GM23338 (cell line): ENCODE measurements around the gene S1PR1. TPM values are rescaled to one million over a fixed set of nuclear protein-coding genes. Genes with fewer than 3 reads are reported as not detected.

Experiments used
- ATAC-seq: fragments of 200-7000 bp; cut with Tn5 transposase; 3 replicates; pipeline ENCODE4 v1.9.1; 2020
- DNase-seq: peaks from one replicate; pipeline ENCODE4 v3.0.0-alpha.2; 2015; ENCODE audit warnings: low spot score
- H2AFZ ChIP-seq: fragments of 200-600 bp; sonication (generic); 2 replicates; pipeline ENCODE4 v1.8.0; 2016; ENCODE audit warnings: antibody characterized with exemption, mild to moderate bottlenecking, moderate library complexity
- H3F3A ChIP-seq: fragments of 200-600 bp; sonication (generic); replicated peaks from 2 replicates; pipeline ENCODE4 v1.8.0; 2017; ENCODE audit warnings: antibody characterized with exemption, mixed run types, low read depth
- H3K27ac ChIP-seq: fragments of 200-600 bp; sonication (generic); 2 replicates; pipeline ENCODE4 v1.6.1; 2016; ENCODE audit warnings: low read depth
- H3K27me3 ChIP-seq: fragments of 200-600 bp; sonication (generic); 2 replicates; pipeline ENCODE4 v1.8.0; 2016; ENCODE audit warnings: mild to moderate bottlenecking, mixed run types, moderate library complexity; ENCODE audit not compliant: insufficient read depth
- H3K36me3 ChIP-seq: fragments of 200-600 bp; sonication (generic); 2 replicates; pipeline ENCODE4 v1.8.0; 2016; ENCODE audit warnings: mild to moderate bottlenecking; ENCODE audit not compliant: insufficient read depth
- H3K4me1 ChIP-seq: fragments of 200-600 bp; sonication (generic); 2 replicates; pipeline ENCODE4 v1.8.0; 2016; ENCODE audit warnings: mild to moderate bottlenecking, moderate library complexity; ENCODE audit not compliant: insufficient read depth
- H3K4me2 ChIP-seq: fragments of 200-600 bp; sonication (generic); 2 replicates; pipeline ENCODE4 v1.7.1; 2017; ENCODE audit warnings: mixed run types
- H3K4me3 ChIP-seq: fragments of 200-600 bp; sonication (generic); 2 replicates; pipeline ENCODE4 v1.6.1; 2016; ENCODE audit warnings: mixed run types
- H3K79me2 ChIP-seq: fragments of 200-600 bp; sonication (generic); replicated peaks from 2 replicates; pipeline ENCODE4 v1.8.0; 2017; ENCODE audit warnings: mild to moderate bottlenecking; ENCODE audit not compliant: insufficient read depth
- H3K9me2 ChIP-seq: fragments of 200-600 bp; sonication (generic); 2 replicates; pipeline ENCODE4 v1.8.0; 2017; ENCODE audit not compliant: insufficient read depth
- H4K20me1 ChIP-seq: fragments of 200-600 bp; sonication (generic); replicated peaks from 2 replicates; pipeline ENCODE4 v1.8.0; 2017; ENCODE audit warnings: mild to moderate bottlenecking; ENCODE audit not compliant: insufficient read depth
- H3K27ac Mint-ChIP-seq: 2 replicates; pipeline ENCODE4 v1.8.0; 2020; ENCODE audit warnings: inconsistent platforms, mild to moderate bottlenecking, moderate library complexity, mixed read lengths
- H3K27me3 Mint-ChIP-seq: 3 replicates; pipeline ENCODE4 v1.8.0; 2022; ENCODE audit warnings: low read depth, mild to moderate bottlenecking, moderate library complexity, mixed read lengths, inconsistent platforms; ENCODE audit not compliant: insufficient read depth, poor library complexity
- H3K36me3 Mint-ChIP-seq: 3 replicates; pipeline ENCODE4 v1.8.0; 2021; ENCODE audit warnings: low read depth, mild to moderate bottlenecking, inconsistent platforms, moderate library complexity, mixed read lengths
- H3K4me1 Mint-ChIP-seq: 3 replicates; pipeline ENCODE4 v1.8.0; 2020; ENCODE audit warnings: mild to moderate bottlenecking, inconsistent platforms, mixed read lengths
- H3K4me3 Mint-ChIP-seq: 3 replicates; pipeline ENCODE4 v1.8.0; 2021; ENCODE audit warnings: moderate library complexity, mild to moderate bottlenecking, inconsistent platforms, mixed read lengths
- H3K9me3 Mint-ChIP-seq: 3 replicates; pipeline ENCODE4 v1.8.0; 2020; ENCODE audit warnings: moderate library complexity, mild to moderate bottlenecking, inconsistent platforms, mixed read lengths
- CREB1 ChIP-seq: fragments of 250-450 bp; sonication (Bioruptor Pico); IDR thresholded peaks from 2 replicates; pipeline ENCODE4 v1.5.0; 2020; ENCODE audit warnings: low read depth, mild to moderate bottlenecking, moderate library complexity
- ETS1 ChIP-seq: IDR thresholded peaks from 2 replicates; pipeline ENCODE4 v1.6.1; 2016; ENCODE audit warnings: antibody characterized with exemption
- EZH2 ChIP-seq: fragments of 200-600 bp; sonication (generic); IDR thresholded peaks from one replicate; pipeline ENCODE4 v1.8.0; 2017; ENCODE audit warnings: antibody characterized with exemption, mild to moderate bottlenecking, low read depth; ENCODE audit not compliant: unreplicated experiment
- EZH2phosphoT487 ChIP-seq: fragments of 200-600 bp; sonication (generic); IDR thresholded peaks from one replicate; pipeline ENCODE4 v1.8.1; 2018; ENCODE audit warnings: antibody characterized with exemption; ENCODE audit not compliant: unreplicated experiment
- JUNB ChIP-seq: IDR thresholded peaks from one replicate; pipeline ENCODE4 v1.6.1; 2016; ENCODE audit warnings: antibody characterized with exemption; ENCODE audit not compliant: unreplicated experiment
- NANOG ChIP-seq: IDR thresholded peaks from 2 replicates; pipeline ENCODE4 v1.6.1; 2016; ENCODE audit warnings: antibody characterized with exemption, borderline replicate concordance
- POLR2AphosphoS5 ChIP-seq: IDR thresholded peaks from 2 replicates; pipeline ENCODE4 v1.6.1; 2016; ENCODE audit warnings: antibody characterized with exemption, low read depth
- STAT1 ChIP-seq: IDR thresholded peaks from one replicate; pipeline ENCODE4 v1.6.1; 2016; ENCODE audit warnings: antibody characterized with exemption; ENCODE audit not compliant: unreplicated experiment
- ZNF114 ChIP-seq: fragments of 250-450 bp; sonication (Bioruptor Pico); IDR thresholded peaks from 2 replicates; pipeline ENCODE4 v1.5.0; 2020; ENCODE audit warnings: mild to moderate bottlenecking, moderate library complexity
- ZNF331 ChIP-seq: fragments of 250-450 bp; sonication (Bioruptor Pico); IDR thresholded peaks from 2 replicates; pipeline ENCODE4 v1.5.0; 2020; ENCODE audit warnings: low read depth, mild to moderate bottlenecking, moderate library complexity
- ZNF462 ChIP-seq: fragments of 250-450 bp; sonication (Bioruptor Pico); IDR thresholded peaks from 2 replicates; pipeline ENCODE4 v1.5.0; 2020; ENCODE audit warnings: mild to moderate bottlenecking, moderate library complexity
- polyA plus RNA-seq: library from polyadenylated mRNA; unstranded; fragments of >200 nt; fragmentation: Nextera tagmentation; extraction: Ambion mirVana; gene quantifications from 2 replicates; pipeline ENCODE4 v1.2.1, GENCODE V29; 2016
- total RNA-seq: library from RNA; depleted of rRNA; stranded (reverse); fragments of >200 nt; shearing (Covaris generic); gene quantifications from 2 replicates; pipeline ENCODE4 v1.2.3, GENCODE V29; 2014
- TF ChIP-seq, protein P1 (sequence below), 2 experiments: fragments of 200-600 bp in 1 of 2; sonication (generic) in 1 of 2; conservative IDR thresholded peaks; 2 replicates each; pipeline versions ENCODE4 v1.5.1 to v1.6.1; 2016 to 2017; ENCODE audit warnings: antibody characterized with exemption in 2 of 2, low read depth in 2 of 2, mild to moderate bottlenecking in 2 of 2, moderate library complexity in 1 of 2
- TF ChIP-seq, protein P2 (sequence below): IDR thresholded peaks from one replicate; pipeline ENCODE4 v1.6.1; 2018; ENCODE audit warnings: antibody characterized with exemption; ENCODE audit not compliant: unreplicated experiment

S1PR1 gene
- total and polyA plus RNA-seq, 2 experiments from 2014 or later: 2.6 to 4.1 TPM

DNA sequence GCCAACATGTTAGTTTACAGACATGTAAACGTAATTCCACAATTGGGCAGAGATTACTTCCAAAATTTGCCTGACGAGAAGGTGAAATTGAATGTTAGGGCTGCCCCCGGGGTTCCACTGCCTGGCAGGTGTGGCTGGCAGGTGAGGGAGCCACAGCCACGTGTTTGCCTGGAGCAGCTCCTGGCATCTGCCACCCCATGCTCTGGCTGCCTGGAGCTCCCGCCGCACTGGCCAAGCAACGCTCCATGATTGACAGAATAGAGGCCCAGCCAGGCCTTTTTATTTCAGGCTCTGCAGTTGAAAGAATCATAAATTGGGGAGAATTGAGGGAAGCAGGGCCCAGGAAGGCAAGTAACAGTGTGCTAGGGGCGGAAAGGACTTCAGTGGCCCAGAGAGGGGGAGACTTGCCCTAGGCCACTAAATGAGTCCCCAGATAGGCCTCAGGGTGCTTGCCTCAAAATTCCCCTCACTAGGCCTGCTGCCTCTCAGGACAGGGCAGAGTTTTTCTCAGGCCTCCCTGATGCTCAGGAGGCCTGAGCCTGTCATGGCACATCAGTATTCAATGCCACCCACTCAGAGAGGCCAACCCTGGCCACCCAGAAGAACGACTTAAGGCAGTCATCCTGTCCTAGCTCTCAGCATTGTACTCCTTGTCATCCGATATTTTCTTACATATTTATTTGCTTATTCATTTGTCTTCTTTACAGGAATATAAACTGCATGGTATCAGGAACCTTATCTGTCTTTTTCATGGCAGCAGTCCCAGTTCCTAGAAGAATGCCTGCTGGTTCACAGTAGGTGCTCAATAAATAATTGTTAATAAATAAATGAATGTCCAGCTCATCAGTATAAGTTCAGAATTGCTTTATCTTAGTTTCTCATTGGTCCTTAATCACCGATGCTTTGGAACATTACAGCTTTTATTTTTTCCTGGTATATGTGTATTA, 16.6 kb upstream of the S1PR1 start:
- H2AFZ ChIP-seq: no peak overlapping the region
- Mint-ChIP-seq H3K9me3 (no peaks in the 10 kb centered on the region), H3K27me3 (no peaks in the 10 kb centered on the region), H3K27ac (no peak overlapping the region), H3K4me1 (peaks cover 13% of the 10 kb centered on the region), H3K36me3 (no peaks in the 10 kb centered on the region), H3K4me3 (no peak overlapping the region)
- peaks cover 14% of the 10 kb centered on the region; the same call in 1 of the 2 replicates for H3K4me1 ChIP-seq
- H3K9me2 ChIP-seq: no peaks in the 10 kb centered on the region
- H3K27me3 ChIP-seq: no peaks in the 10 kb centered on the region
- ATAC-seq (peak; percentile 35; the same call in 2 of the 3 replicates), DNase-seq (no peak)
- no peak overlapping the region for H3K4me3 ChIP-seq
- TF ChIP-seq JUNB (no peak), ZNF462 (no peak), CREB1 (no peak), STAT1 (no peak), NANOG (no peak), ZNF331 (CRISPR knock-in tag) (no peak), ETS1 (no peak), ZNF114 (no peak), EZH2phosphoT487 (no peak), POLR2AphosphoS5 (no peak), EZH2 (no peak)
- TF ChIP-seq, protein P1, sequence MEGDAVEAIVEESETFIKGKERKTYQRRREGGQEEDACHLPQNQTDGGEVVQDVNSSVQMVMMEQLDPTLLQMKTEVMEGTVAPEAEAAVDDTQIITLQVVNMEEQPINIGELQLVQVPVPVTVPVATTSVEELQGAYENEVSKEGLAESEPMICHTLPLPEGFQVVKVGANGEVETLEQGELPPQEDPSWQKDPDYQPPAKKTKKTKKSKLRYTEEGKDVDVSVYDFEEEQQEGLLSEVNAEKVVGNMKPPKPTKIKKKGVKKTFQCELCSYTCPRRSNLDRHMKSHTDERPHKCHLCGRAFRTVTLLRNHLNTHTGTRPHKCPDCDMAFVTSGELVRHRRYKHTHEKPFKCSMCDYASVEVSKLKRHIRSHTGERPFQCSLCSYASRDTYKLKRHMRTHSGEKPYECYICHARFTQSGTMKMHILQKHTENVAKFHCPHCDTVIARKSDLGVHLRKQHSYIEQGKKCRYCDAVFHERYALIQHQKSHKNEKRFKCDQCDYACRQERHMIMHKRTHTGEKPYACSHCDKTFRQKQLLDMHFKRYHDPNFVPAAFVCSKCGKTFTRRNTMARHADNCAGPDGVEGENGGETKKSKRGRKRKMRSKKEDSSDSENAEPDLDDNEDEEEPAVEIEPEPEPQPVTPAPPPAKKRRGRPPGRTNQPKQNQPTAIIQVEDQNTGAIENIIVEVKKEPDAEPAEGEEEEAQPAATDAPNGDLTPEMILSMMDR (conservative IDR thresholded peaks at IDR 0.05; ENCODE audit: low read depth in 2 of 2): no peak
- TF ChIP-seq, protein P2, sequence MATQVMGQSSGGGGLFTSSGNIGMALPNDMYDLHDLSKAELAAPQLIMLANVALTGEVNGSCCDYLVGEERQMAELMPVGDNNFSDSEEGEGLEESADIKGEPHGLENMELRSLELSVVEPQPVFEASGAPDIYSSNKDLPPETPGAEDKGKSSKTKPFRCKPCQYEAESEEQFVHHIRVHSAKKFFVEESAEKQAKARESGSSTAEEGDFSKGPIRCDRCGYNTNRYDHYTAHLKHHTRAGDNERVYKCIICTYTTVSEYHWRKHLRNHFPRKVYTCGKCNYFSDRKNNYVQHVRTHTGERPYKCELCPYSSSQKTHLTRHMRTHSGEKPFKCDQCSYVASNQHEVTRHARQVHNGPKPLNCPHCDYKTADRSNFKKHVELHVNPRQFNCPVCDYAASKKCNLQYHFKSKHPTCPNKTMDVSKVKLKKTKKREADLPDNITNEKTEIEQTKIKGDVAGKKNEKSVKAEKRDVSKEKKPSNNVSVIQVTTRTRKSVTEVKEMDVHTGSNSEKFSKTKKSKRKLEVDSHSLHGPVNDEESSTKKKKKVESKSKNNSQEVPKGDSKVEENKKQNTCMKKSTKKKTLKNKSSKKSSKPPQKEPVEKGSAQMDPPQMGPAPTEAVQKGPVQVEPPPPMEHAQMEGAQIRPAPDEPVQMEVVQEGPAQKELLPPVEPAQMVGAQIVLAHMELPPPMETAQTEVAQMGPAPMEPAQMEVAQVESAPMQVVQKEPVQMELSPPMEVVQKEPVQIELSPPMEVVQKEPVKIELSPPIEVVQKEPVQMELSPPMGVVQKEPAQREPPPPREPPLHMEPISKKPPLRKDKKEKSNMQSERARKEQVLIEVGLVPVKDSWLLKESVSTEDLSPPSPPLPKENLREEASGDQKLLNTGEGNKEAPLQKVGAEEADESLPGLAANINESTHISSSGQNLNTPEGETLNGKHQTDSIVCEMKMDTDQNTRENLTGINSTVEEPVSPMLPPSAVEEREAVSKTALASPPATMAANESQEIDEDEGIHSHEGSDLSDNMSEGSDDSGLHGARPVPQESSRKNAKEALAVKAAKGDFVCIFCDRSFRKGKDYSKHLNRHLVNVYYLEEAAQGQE: no peak
- H3K27ac ChIP-seq: no peak overlapping the region
- no peaks in the 10 kb centered on the region for H3K36me3 ChIP-seq
- H3K79me2 ChIP-seq: no peaks in the 10 kb centered on the region
- no peaks in the 10 kb centered on the region for H4K20me1 ChIP-seq
- H3F3A ChIP-seq: no peaks in the 10 kb centered on the region
- no peak overlapping the region for H3K4me2 ChIP-seq
